ENCODE data around the gene ENPP1. TPM values are rescaled to one million over a fixed set of nuclear protein-coding genes. Genes with fewer than 3 reads are reported as not detected.

ENPP1 gene
- total RNA-seq, 2 experiments from 2014 or later, result 0.34 TPM; not detected in 1

- no peak overlapping the region for H3K27ac ChIP-seq (ENCODE audit: low read depth, low read length, poor library complexity, severe bottlenecking)
- DNase-seq (ENCODE audit: low spot score), result peak; percentile 68
- POLR2A ChIA-PET, result interaction anchor here (0.7 to 1.0 kb wide), 3 partner anchors 334 to 570 kb away, joined by 3 to 5 read pairs (median 3); no protein-coding TSS in a partner anchor
- no peak overlapping the region for H3K4me3 ChIP-seq (ENCODE audit: low read depth, low read length, poor library complexity, severe bottlenecking)
- TF ChIP-seq CTCF (conservative IDR thresholded peaks at IDR 0.05; ENCODE audit: low read length), result peak; percentile 90
- TF ChIP-seq EZH2phosphoT487 (IDR thresholded peaks at IDR 0.05; ENCODE audit: borderline replicate concordance, low read depth, low read length), result no peak
- intact Hi-C loops (cut with micrococcal nuclease; ENCODE audit: unreplicated experiment), result loop anchor here (1.0 to 5.0 kb wide), 3 partner anchors 293 to 373 kb away; no protein-coding TSS in a partner anchor
- no peaks in the 10 kb centered on the region for H3K36me3 ChIP-seq (ENCODE audit: insufficient read depth, low read length)
- CTCF ChIA-PET (ENCODE audit: unreplicated experiment), result interaction anchor here (1.8 to 1.9 kb wide), 2 partner anchors 355 to 373 kb away, joined by 5 to 8 read pairs; no protein-coding TSS in a partner anchor
- H3K4me2 ChIP-seq (ENCODE audit: low read length), result no peak overlapping the region
- H2AFZ ChIP-seq (ENCODE audit: low read length), result peak overlapping the region; percentile 25; the same call in 1 of the 2 replicates
- H3K79me2 ChIP-seq (ENCODE audit: insufficient read depth, low read depth, low read length), result no peaks in the 10 kb centered on the region
- BruUV-seq (replicated peaks), result no TSS peak
- H3K4me1 ChIP-seq (ENCODE audit: insufficient read depth, low read length, poor library complexity, severe bottlenecking), result peaks cover 6% of the 10 kb centered on the region
- no peaks in the 10 kb centered on the region for H3K9me2 ChIP-seq (ENCODE audit: insufficient read depth, low read length)
- H4K20me1 ChIP-seq (ENCODE audit: insufficient read depth, low read length), result no peaks in the 10 kb centered on the region
- peaks cover 21% of the 10 kb centered on the region for H3K9me3 ChIP-seq (ENCODE audit: low read length)
These were observed 117.2 kb downstream of the ENPP1 start for GRCh38 chr6:131924881-131925474.

GRCh38 chr6:131929264-131929663 is 121.4 kb downstream of the ENPP1 start:
- no TSS peak for BruUV-seq (replicated peaks)

More at GRCh38 chr6:131929264-131929663, 121.4 kb downstream of the ENPP1 start:
- Histone ChIP-seq H3K36me3 (ENCODE audit: insufficient read depth, low read length) (no peaks in the 10 kb centered on the region), H3K9me3 (ENCODE audit: low read length) (no peaks in the 10 kb centered on the region), H3K27ac (ENCODE audit: low read depth, low read length, poor library complexity, severe bottlenecking) (no peak overlapping the region), H3K4me2 (ENCODE audit: low read length) (no peak overlapping the region), H3K4me1 (ENCODE audit: insufficient read depth, low read length, poor library complexity, severe bottlenecking) (peaks cover 6% of the 10 kb centered on the region), H2AFZ (ENCODE audit: low read length) (peak overlapping the region; percentile 38; the same call in 1 of the 2 replicates), H3K79me2 (ENCODE audit: insufficient read depth, low read depth, low read length) (no peaks in the 10 kb centered on the region), H4K20me1 (ENCODE audit: insufficient read depth, low read length) (no peaks in the 10 kb centered on the region), H3K9me2 (ENCODE audit: insufficient read depth, low read length) (no peaks in the 10 kb centered on the region), H3K4me3 (ENCODE audit: low read depth, low read length, poor library complexity, severe bottlenecking) (no peak overlapping the region)
- TF ChIP-seq EZH2phosphoT487 (IDR thresholded peaks at IDR 0.05; ENCODE audit: borderline replicate concordance, low read depth, low read length) (no peak), CTCF (conservative IDR thresholded peaks at IDR 0.05; ENCODE audit: low read length) (peak; percentile 62)
- ChIA-PET CTCF (ENCODE audit: unreplicated experiment) (no interaction called here), POLR2A (no interaction called here)
- intact Hi-C loops (cut with micrococcal nuclease; ENCODE audit: unreplicated experiment), result no loop called here
- no peak for DNase-seq (ENCODE audit: low spot score)

Measured in OCI-LY7 (cell line).